Stimulated activated CD4-positive, alpha-beta T cell treated with anti-CD3 and anti-CD28 coated beads, Interleukin-1b, Interleukin-23, amount 100 ng/mL, for 24 hours (primary cell): ENCODE data around the gene TC2N.
"Not testable (repeated sequence)": the region's sequence is repeated elsewhere in the genome, so short reads cannot be mapped to it uniquely, and the experiment has no call there.

Experiments used
- DNase-seq, 4 experiments: peaks; one replicate each; pipeline ENCODE4 v3.0.0-alpha.2; 2020; ENCODE audit warnings: low read depth in 4 of 4, low spot score in 1 of 4

Gene TC2N

DNA sequence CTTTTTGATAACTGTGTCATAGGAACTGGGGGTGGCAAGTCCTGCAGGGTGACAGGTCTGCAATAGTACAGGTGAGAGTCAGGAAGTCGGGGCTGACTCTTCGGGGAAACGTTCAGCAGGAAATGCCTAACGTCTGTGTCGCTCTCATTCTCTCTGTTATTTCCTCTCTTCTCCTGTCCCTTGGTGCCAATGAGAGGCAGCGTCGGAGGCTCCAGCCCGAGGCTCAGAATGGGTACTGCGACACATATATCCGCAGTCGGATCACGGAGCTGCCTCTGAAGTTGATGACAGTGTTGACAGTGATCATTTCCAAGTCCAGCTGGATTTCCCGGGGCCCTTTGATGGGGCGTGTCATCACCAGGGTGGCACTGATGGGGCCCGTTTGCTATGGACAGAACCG lies 2.7 kb upstream of the TC2N start:
- no peak for DNase-seq

GRCh38 chr14:91869556-91869955 lies 2.2 kb upstream of the TC2N start:
- DNase-seq, result no peak

GRCh38 chr14:91866511-91867295 lies 633 bp downstream of the TC2N start:
- no peak for DNase-seq

GRCh38 chr14:91866061-91866460 lies 1.3 kb downstream of the TC2N start:
- DNase-seq, result no peak

DNA sequence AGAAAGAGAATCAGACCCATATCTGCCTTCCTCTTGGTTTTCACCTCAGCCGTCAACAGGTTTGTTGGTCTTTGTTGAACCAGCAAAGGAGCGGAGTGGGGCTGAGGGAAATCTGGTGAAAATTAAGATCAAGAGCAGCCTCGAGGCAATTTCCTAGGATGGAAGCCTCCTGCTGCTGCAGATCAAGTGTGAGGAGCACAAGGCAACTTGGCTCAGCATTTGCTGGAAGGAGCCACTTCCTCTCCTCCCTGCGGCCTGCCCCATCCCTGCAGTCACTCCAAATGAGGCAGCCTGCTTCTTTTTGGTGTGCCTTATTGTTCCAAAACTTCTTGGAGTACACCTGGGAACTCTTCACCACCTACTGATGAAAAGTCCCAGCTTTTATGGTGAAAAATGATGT lies 4.9 kb downstream of the TC2N start:
- DNase-seq, result no peak

- DNase-seq, result no peak
Observed at GRCh38 chr14:91861091-91861490, 6.2 kb downstream of the TC2N start.

DNA sequence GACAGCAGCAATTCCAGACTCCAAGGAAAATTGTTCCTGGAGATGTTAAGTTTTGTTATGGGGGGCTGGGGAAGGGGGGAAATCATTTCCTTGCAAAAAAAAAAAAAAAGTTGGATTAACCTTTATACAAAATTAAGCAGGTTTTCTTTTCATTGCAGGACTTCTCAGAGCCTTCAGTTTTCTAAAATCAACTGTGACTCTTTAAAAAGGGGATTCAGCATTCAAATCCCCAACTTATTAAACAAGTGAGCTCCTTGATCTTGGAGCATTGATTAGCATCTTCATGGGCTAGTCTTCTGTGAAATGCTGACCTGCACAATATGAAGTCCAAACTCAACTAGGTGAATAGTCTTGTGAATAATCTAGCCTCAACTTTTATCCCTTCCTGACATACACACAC lies 7.1 kb downstream of the TC2N start:
- no peak for DNase-seq

GRCh38 chr14:91858536-91859275 lies 8.6 kb downstream of the TC2N start:
- no peak for DNase-seq

DNA sequence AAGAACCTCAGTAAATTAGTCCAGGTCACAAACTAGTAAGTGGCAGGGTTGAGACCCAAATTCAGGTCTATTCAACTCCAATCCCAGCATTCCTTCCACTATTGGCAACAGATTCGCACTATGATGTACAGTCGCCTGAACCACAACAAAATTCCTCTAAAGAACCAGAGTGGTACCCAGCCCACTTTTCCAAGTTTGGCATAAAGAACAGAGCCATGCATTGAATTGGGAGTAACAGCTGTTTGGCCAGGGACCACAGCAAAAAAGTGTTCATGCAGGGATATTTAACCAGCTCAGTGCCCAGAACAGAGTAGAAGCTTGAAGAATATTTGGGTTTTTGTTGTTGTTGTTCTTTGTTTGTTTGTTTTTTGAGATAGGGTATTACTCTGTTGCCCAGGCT lies 9.7 kb downstream of the TC2N start:
- no peak for DNase-seq

- no peak for DNase-seq
Observed at GRCh38 chr14:91854327-91854934, 12.9 kb downstream of the TC2N start.

- DNase-seq, result no peak
Observed at GRCh38 chr14:91851563-91851962, 15.8 kb downstream of the TC2N start.

- no peak for DNase-seq
Observed at GRCh38 chr14:91848504-91849001, 18.8 kb downstream of the TC2N start.

DNA sequence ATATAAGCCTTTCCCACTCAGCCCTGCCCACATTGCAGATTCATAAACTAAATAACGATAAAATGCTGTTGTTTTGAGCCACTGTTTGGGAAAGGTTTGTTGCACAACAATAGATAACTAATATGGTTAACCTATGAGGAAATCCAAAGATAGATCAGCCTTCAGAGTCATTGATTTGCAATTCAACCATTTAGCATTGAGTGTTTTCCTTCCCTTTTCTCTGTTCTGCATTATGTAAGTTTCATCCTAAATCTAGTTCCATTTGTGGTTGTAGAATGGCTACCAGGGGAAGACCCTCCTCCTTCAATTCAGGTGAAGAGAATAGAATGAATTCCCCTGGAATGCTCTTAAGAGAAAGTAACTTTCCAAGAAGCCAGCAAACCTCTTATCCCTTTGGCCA lies 19.6 kb downstream of the TC2N start:
- no peak for DNase-seq

DNA sequence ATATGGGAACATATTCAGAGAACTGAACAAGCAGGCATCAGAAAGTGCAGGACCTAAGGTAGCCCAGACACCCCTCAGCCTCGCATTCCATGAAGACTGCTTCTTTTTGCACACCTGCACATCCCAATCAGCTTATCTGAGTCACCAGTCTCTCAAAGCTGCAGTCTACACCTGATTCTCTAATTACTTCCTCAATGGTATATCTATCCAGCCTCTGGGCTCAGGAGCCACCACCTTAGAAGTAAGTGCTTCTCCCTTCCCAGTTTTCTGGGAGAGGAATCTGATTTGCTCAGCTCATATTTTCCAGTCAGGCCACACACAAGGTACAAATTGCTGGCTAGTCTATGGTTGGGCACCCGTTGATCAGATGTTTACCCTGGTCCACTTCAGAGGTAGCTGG lies 21.7 kb downstream of the TC2N start:
- no peak for DNase-seq

GRCh38 chr14:91845056-91845455 lies 22.3 kb downstream of the TC2N start:
- DNase-seq, result not testable (repeated sequence)

- no peak for DNase-seq
Observed at GRCh38 chr14:91844029-91844428, 23.3 kb downstream of the TC2N start.

DNA sequence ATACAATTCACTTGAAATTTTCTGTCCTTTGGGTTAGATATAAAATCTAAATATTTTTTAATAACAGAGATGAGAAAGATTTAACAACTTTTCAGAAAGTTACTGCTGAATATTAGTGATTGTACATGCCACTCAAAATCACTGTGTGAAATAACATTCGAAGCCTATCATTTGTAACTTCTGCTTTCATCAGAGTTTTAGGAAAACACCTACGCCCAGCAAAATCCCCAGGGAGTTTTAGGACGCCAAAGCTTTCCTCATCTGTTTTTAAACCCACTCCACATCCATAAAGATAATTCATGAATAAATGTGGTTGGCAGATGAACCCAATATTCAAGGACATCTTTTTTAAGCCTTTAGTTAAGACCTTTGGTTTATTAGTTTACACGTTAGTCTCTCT lies 23.9 kb downstream of the TC2N start:
- no peak for DNase-seq

DNA sequence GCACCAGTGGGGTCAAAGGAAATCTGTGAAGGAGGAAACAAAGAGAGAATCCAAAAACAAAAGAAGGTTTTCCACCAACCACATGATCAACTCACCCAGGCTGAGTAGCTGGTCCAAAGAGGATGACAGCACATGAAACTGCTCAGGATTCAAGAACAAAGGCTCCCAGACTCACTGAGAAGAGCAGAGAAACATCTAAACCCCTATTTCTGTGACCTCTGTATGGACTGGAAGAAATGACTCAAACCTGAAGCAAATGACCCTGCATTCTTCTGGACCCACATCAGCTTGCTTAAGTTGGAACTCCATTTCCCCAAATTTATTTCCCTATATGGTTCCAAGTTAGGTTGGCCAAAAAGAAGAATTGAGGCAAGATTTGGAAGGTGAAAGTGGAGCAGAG lies 26.3 kb downstream of the TC2N start:
- DNase-seq, result no peak

DNA sequence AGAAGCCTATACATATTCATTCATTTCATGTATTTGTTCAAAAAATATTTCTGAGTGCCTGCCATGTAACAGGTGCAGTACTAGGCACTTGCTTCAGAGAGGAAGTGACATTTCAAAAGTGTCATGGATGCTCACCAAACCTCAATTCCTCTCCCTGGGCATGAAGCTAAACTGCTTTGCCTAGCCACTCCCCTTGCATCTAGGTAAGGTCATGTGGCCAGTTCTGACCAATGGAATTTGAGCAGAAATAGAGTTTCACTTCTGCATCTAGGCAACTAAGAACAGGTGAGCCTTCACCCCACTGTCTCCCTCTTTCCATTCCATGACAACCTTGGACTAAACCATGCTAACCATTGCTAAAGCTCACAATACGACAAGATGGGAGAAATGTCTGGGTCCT lies 27.6 kb downstream of the TC2N start:
- no peak for DNase-seq

DNA sequence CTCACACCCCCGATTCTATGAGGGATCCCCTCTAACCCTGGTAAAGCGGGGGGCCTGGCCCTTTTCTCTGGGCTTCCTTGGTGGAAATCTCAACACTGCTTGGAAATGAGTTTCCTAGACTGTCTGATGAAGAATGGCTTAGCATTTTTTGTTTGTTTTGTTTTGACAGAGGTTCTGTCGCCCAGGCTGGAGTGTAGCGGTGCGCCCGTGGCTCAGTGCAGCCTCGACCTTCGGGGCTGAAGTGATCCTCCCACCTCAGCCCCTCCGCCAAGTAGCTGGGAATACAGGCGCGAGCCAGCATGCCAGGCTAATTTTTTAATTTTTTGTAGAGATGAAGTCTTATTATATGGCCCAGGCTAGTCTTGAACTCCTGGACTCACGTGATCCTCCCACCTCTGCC lies 30.3 kb downstream of the TC2N start:
- DNase-seq, result no peak

- DNase-seq, result peak; percentile 78 to 91 (median 88)
Observed at GRCh38 chr14:91835920-91836843, 31.2 kb downstream of the TC2N start.
